NCI-H1436 (cell line): Measurements from ENCODE around the gene KIAA0930.
A peak's percentile ranks its signal among the peaks of the same experiment; 100 is the strongest.
"Not testable (repeated sequence)": the region's sequence is repeated elsewhere in the genome, so short reads cannot be mapped to it uniquely, and the experiment has no call there.

Source experiments
- DNase-seq: peaks from one replicate; lab custom pipeline; 2025; lab: John Stamatoyannopoulos, UW

The KIAA0930 gene

GRCh38 chr22:45262931-45263462, 22.3 kb upstream of the KIAA0930 start:
- no peak for DNase-seq

GRCh38 chr22:45262195-45262930, 21.7 kb upstream of the KIAA0930 start:
- no peak for DNase-seq

GRCh38 chr22:45261407-45262088, 20.9 kb upstream of the KIAA0930 start:
- DNase-seq, result no peak

GRCh38 chr22:45260395-45260759, 19.7 kb upstream of the KIAA0930 start:
- DNase-seq, result not testable (repeated sequence)

- no peak for DNase-seq
These were observed 19.2 kb upstream of the KIAA0930 start for GRCh38 chr22:45259754-45260394.

GRCh38 chr22:45257941-45258340, 17.2 kb upstream of the KIAA0930 start:
- DNase-seq, result not testable (repeated sequence)

GRCh38 chr22:45254789-45255278, 14.1 kb upstream of the KIAA0930 start:
- no peak for DNase-seq

GRCh38 chr22:45254388-45254787, 13.7 kb upstream of the KIAA0930 start:
- DNase-seq, result no peak

GRCh38 chr22:45253039-45253641, 12.4 kb upstream of the KIAA0930 start:
- DNase-seq, result no peak

- no peak for DNase-seq
These were observed 11.1 kb upstream of the KIAA0930 start for GRCh38 chr22:45251825-45252224.

- DNase-seq, result no peak
These were observed 8.3 kb upstream of the KIAA0930 start for GRCh38 chr22:45248832-45249561.

- no peak for DNase-seq
These were observed 5.6 kb upstream of the KIAA0930 start for GRCh38 chr22:45246060-45246985.

- DNase-seq, result no peak
These were observed 4.2 kb upstream of the KIAA0930 start for GRCh38 chr22:45244916-45245315.

- DNase-seq, result peak; percentile 73
These were observed 2.1 kb upstream of the KIAA0930 start for GRCh38 chr22:45242778-45243191.

- no peak for DNase-seq
These were observed 437 bp downstream of the KIAA0930 start for GRCh38 chr22:45240104-45240809.

- no peak for DNase-seq
These were observed 1.0 kb downstream of the KIAA0930 start for GRCh38 chr22:45239681-45240051.

- DNase-seq, result no peak
These were observed 1.6 kb downstream of the KIAA0930 start for GRCh38 chr22:45238957-45239680.

GRCh38 chr22:45238076-45238956, 2.4 kb downstream of the KIAA0930 start:
- no peak for DNase-seq
